Measurements from ENCODE around the gene TXNRD1. TPM values are rescaled to one million over a fixed set of nuclear protein-coding genes. Genes with fewer than 3 reads are reported as not detected.

Gene TXNRD1
- total and polyA plus RNA-seq, 8 donors: 54.6 to 174 (median 61.1) TPM

- H3K27me3 ChIP-seq: no peaks in the 10 kb centered on the region
- DNase-seq (peak in 1 of 4 donors; percentile 50), ATAC-seq (no peak)
- H3K27ac ChIP-seq: no peak overlapping the region
- intact Hi-C loops (cut with DNase I): no loop called here
- H3K4me3 ChIP-seq: no peak overlapping the region
- no peaks in the 10 kb centered on the region for H3K36me3 ChIP-seq
- no peak for TF ChIP-seq CTCF (IDR thresholded peaks at IDR 0.05)
- peaks cover 0 to 7% of the 10 kb centered on the region in 2 donors for H3K9me3 ChIP-seq
- H3K4me1 ChIP-seq: no peaks in the 10 kb centered on the region
Measured at GRCh38 chr12:104197264-104197663, 18.3 kb upstream of the TXNRD1 start.

DNA sequence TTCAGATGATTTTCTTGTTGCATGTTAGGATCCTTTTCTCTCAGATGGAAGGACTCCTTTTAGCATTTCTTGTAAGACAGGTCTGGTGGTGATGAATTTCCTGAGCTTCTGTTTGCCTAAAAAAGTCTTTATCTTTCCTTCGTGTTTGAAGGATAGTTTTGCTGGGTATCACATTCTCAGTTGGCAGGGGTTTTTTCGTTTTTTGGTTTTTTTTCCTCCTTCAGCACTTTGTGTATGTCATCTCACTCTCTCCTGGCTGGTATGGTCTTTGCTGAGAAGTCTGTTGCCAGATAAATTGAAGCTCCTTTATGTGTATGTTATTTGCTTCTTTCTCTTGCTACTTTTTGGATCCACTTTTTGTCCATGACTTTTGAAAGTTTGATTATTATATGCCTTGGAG is 15.6 kb upstream of the TXNRD1 start:
- no peak for TF ChIP-seq CTCF (IDR thresholded peaks at IDR 0.05)
- no peaks in the 10 kb centered on the region for H3K4me1 ChIP-seq
- no peak overlapping the region for H3K27ac ChIP-seq
- H3K9me3 ChIP-seq: peaks cover 0 to 7% of the 10 kb centered on the region in 2 donors
- H3K4me3 ChIP-seq: no peak overlapping the region
- H3K36me3 ChIP-seq: no peaks in the 10 kb centered on the region
- no peak for DNase-seq
- no peak for ATAC-seq
- intact Hi-C loops (cut with DNase I): no loop called here
- no peaks in the 10 kb centered on the region for H3K27me3 ChIP-seq

- no peaks in the 10 kb centered on the region for H3K27me3 ChIP-seq
- intact Hi-C loops (cut with DNase I): no loop called here
- no peak overlapping the region for H3K4me3 ChIP-seq
- H3K36me3 ChIP-seq: no peaks in the 10 kb centered on the region
- TF ChIP-seq CTCF (IDR thresholded peaks at IDR 0.05): peak; percentile 75 to 79
- no peaks in the 10 kb centered on the region for H3K4me1 ChIP-seq
- H3K27ac ChIP-seq: no peak overlapping the region
- H3K9me3 ChIP-seq: peaks cover 0 to 7% of the 10 kb centered on the region in 2 donors
- DNase-seq (peak in 1 of 4 donors; percentile 39), ATAC-seq (peak; percentile 92)
Measured at GRCh38 chr12:104201238-104202001, 14.2 kb upstream of the TXNRD1 start.

- H3K27ac ChIP-seq: no peak overlapping the region
- H3K4me3 ChIP-seq: no peak overlapping the region
- TF ChIP-seq CTCF (IDR thresholded peaks at IDR 0.05): no peak
- peaks cover 0 to 6% of the 10 kb centered on the region in 2 donors for H3K9me3 ChIP-seq
- intact Hi-C loops (cut with DNase I): loop anchor here in 1 of 2 donors (5.0 kb wide), 1 partner anchor 152 kb away; no protein-coding TSS in a partner anchor
- H3K4me1 ChIP-seq: no peaks in the 10 kb centered on the region
- ATAC-seq: no peak
- DNase-seq: no peak
- no peaks in the 10 kb centered on the region for H3K36me3 ChIP-seq
- no peaks in the 10 kb centered on the region for H3K27me3 ChIP-seq
Measured at GRCh38 chr12:104204690-104205480, 10.7 kb upstream of the TXNRD1 start.

Measured in left lung (tissue), 10 donors.